GM23338 (cell line): ENCODE measurements around the gene TMEM245. TPM values are rescaled to one million over a fixed set of nuclear protein-coding genes. Genes with fewer than 3 reads are reported as not detected.

Experiments
- ATAC-seq: fragments of 200-7000 bp; cut with Tn5 transposase; 3 replicates; pipeline ENCODE4 v1.9.1; 2020
- DNase-seq: peaks from one replicate; pipeline ENCODE4 v3.0.0-alpha.2; 2015; ENCODE audit warnings: low spot score
- H2AFZ ChIP-seq: fragments of 200-600 bp; sonication (generic); 2 replicates; pipeline ENCODE4 v1.8.0; 2016; ENCODE audit warnings: antibody characterized with exemption, mild to moderate bottlenecking, moderate library complexity
- H3F3A ChIP-seq: fragments of 200-600 bp; sonication (generic); replicated peaks from 2 replicates; pipeline ENCODE4 v1.8.0; 2017; ENCODE audit warnings: antibody characterized with exemption, mixed run types, low read depth
- H3K27ac ChIP-seq: fragments of 200-600 bp; sonication (generic); 2 replicates; pipeline ENCODE4 v1.6.1; 2016; ENCODE audit warnings: low read depth
- H3K27me3 ChIP-seq: fragments of 200-600 bp; sonication (generic); 2 replicates; pipeline ENCODE4 v1.8.0; 2016; ENCODE audit warnings: mild to moderate bottlenecking, mixed run types, moderate library complexity; ENCODE audit not compliant: insufficient read depth
- H3K36me3 ChIP-seq: fragments of 200-600 bp; sonication (generic); 2 replicates; pipeline ENCODE4 v1.8.0; 2016; ENCODE audit warnings: mild to moderate bottlenecking; ENCODE audit not compliant: insufficient read depth
- H3K4me1 ChIP-seq: fragments of 200-600 bp; sonication (generic); 2 replicates; pipeline ENCODE4 v1.8.0; 2016; ENCODE audit warnings: mild to moderate bottlenecking, moderate library complexity; ENCODE audit not compliant: insufficient read depth
- H3K4me2 ChIP-seq: fragments of 200-600 bp; sonication (generic); 2 replicates; pipeline ENCODE4 v1.7.1; 2017; ENCODE audit warnings: mixed run types
- H3K4me3 ChIP-seq: fragments of 200-600 bp; sonication (generic); 2 replicates; pipeline ENCODE4 v1.6.1; 2016; ENCODE audit warnings: mixed run types
- H3K79me2 ChIP-seq: fragments of 200-600 bp; sonication (generic); replicated peaks from 2 replicates; pipeline ENCODE4 v1.8.0; 2017; ENCODE audit warnings: mild to moderate bottlenecking; ENCODE audit not compliant: insufficient read depth
- H3K9me2 ChIP-seq: fragments of 200-600 bp; sonication (generic); 2 replicates; pipeline ENCODE4 v1.8.0; 2017; ENCODE audit not compliant: insufficient read depth
- H4K20me1 ChIP-seq: fragments of 200-600 bp; sonication (generic); replicated peaks from 2 replicates; pipeline ENCODE4 v1.8.0; 2017; ENCODE audit warnings: mild to moderate bottlenecking; ENCODE audit not compliant: insufficient read depth
- H3K27ac Mint-ChIP-seq: 2 replicates; pipeline ENCODE4 v1.8.0; 2020; ENCODE audit warnings: inconsistent platforms, mild to moderate bottlenecking, moderate library complexity, mixed read lengths
- H3K27me3 Mint-ChIP-seq: 3 replicates; pipeline ENCODE4 v1.8.0; 2022; ENCODE audit warnings: low read depth, mild to moderate bottlenecking, moderate library complexity, mixed read lengths, inconsistent platforms; ENCODE audit not compliant: insufficient read depth, poor library complexity
- H3K36me3 Mint-ChIP-seq: 3 replicates; pipeline ENCODE4 v1.8.0; 2021; ENCODE audit warnings: low read depth, mild to moderate bottlenecking, inconsistent platforms, moderate library complexity, mixed read lengths
- H3K4me1 Mint-ChIP-seq: 3 replicates; pipeline ENCODE4 v1.8.0; 2020; ENCODE audit warnings: mild to moderate bottlenecking, inconsistent platforms, mixed read lengths
- H3K4me3 Mint-ChIP-seq: 3 replicates; pipeline ENCODE4 v1.8.0; 2021; ENCODE audit warnings: moderate library complexity, mild to moderate bottlenecking, inconsistent platforms, mixed read lengths
- H3K9me3 Mint-ChIP-seq: 3 replicates; pipeline ENCODE4 v1.8.0; 2020; ENCODE audit warnings: moderate library complexity, mild to moderate bottlenecking, inconsistent platforms, mixed read lengths
- CREB1 ChIP-seq: fragments of 250-450 bp; sonication (Bioruptor Pico); IDR thresholded peaks from 2 replicates; pipeline ENCODE4 v1.5.0; 2020; ENCODE audit warnings: low read depth, mild to moderate bottlenecking, moderate library complexity
- EZH2 ChIP-seq: fragments of 200-600 bp; sonication (generic); IDR thresholded peaks from one replicate; pipeline ENCODE4 v1.8.0; 2017; ENCODE audit warnings: antibody characterized with exemption, mild to moderate bottlenecking, low read depth; ENCODE audit not compliant: unreplicated experiment
- EZH2phosphoT487 ChIP-seq: fragments of 200-600 bp; sonication (generic); IDR thresholded peaks from one replicate; pipeline ENCODE4 v1.8.1; 2018; ENCODE audit warnings: antibody characterized with exemption; ENCODE audit not compliant: unreplicated experiment
- JUNB ChIP-seq: IDR thresholded peaks from one replicate; pipeline ENCODE4 v1.6.1; 2016; ENCODE audit warnings: antibody characterized with exemption; ENCODE audit not compliant: unreplicated experiment
- NANOG ChIP-seq: IDR thresholded peaks from 2 replicates; pipeline ENCODE4 v1.6.1; 2016; ENCODE audit warnings: antibody characterized with exemption, borderline replicate concordance
- POLR2AphosphoS5 ChIP-seq: IDR thresholded peaks from 2 replicates; pipeline ENCODE4 v1.6.1; 2016; ENCODE audit warnings: antibody characterized with exemption, low read depth
- STAT1 ChIP-seq: IDR thresholded peaks from one replicate; pipeline ENCODE4 v1.6.1; 2016; ENCODE audit warnings: antibody characterized with exemption; ENCODE audit not compliant: unreplicated experiment
- ZNF331 ChIP-seq: fragments of 250-450 bp; sonication (Bioruptor Pico); IDR thresholded peaks from 2 replicates; pipeline ENCODE4 v1.5.0; 2020; ENCODE audit warnings: low read depth, mild to moderate bottlenecking, moderate library complexity
- polyA plus RNA-seq: library from polyadenylated mRNA; unstranded; fragments of >200 nt; fragmentation: Nextera tagmentation; extraction: Ambion mirVana; gene quantifications from 2 replicates; pipeline ENCODE4 v1.2.1, GENCODE V29; 2016
- total RNA-seq: library from RNA; depleted of rRNA; stranded (reverse); fragments of >200 nt; shearing (Covaris generic); gene quantifications from 2 replicates; pipeline ENCODE4 v1.2.3, GENCODE V29; 2014
- TF ChIP-seq, protein P1 (sequence below): IDR thresholded peaks from one replicate; pipeline ENCODE4 v1.6.1; 2018; ENCODE audit warnings: antibody characterized with exemption; ENCODE audit not compliant: unreplicated experiment
- TF ChIP-seq, protein P2 (sequence below): IDR thresholded peaks from 2 replicates; pipeline ENCODE4 v1.6.1; 2016; ENCODE audit warnings: antibody characterized with exemption
- TF ChIP-seq, protein P3 (sequence below), 2 experiments: fragments of 200-600 bp in 1 of 2; sonication (generic) in 1 of 2; conservative IDR thresholded peaks; 2 replicates each; pipeline versions ENCODE4 v1.5.1 to v1.6.1; 2016 to 2017; ENCODE audit warnings: antibody characterized with exemption in 2 of 2, low read depth in 2 of 2, mild to moderate bottlenecking in 2 of 2, moderate library complexity in 1 of 2

Gene TMEM245
- total and polyA plus RNA-seq, 2 experiments from 2014 or later, result 17.3 to 64.1 TPM

DNA sequence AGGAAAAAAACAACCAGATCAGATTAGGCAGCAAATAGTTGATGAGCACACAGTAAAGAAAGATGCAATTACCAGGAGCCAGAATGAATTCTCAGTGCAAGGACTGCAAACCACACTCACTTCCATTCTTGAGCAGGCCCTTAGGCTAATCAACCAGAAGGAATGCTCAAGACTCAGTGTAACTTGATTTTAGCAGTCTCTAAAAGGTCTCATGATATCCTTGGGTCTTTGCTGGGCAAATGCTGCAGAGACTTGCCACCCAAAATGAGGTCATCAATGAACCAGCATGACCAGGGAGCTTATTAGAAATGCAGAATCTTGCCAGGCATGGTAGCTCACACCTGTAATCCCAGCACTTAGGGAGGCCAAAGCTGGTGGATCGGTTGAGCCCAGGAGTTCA, 20.1 kb upstream of the TMEM245 start (continued):
- TF ChIP-seq, protein P1, sequence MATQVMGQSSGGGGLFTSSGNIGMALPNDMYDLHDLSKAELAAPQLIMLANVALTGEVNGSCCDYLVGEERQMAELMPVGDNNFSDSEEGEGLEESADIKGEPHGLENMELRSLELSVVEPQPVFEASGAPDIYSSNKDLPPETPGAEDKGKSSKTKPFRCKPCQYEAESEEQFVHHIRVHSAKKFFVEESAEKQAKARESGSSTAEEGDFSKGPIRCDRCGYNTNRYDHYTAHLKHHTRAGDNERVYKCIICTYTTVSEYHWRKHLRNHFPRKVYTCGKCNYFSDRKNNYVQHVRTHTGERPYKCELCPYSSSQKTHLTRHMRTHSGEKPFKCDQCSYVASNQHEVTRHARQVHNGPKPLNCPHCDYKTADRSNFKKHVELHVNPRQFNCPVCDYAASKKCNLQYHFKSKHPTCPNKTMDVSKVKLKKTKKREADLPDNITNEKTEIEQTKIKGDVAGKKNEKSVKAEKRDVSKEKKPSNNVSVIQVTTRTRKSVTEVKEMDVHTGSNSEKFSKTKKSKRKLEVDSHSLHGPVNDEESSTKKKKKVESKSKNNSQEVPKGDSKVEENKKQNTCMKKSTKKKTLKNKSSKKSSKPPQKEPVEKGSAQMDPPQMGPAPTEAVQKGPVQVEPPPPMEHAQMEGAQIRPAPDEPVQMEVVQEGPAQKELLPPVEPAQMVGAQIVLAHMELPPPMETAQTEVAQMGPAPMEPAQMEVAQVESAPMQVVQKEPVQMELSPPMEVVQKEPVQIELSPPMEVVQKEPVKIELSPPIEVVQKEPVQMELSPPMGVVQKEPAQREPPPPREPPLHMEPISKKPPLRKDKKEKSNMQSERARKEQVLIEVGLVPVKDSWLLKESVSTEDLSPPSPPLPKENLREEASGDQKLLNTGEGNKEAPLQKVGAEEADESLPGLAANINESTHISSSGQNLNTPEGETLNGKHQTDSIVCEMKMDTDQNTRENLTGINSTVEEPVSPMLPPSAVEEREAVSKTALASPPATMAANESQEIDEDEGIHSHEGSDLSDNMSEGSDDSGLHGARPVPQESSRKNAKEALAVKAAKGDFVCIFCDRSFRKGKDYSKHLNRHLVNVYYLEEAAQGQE, result no peak
- TF ChIP-seq JUNB (no peak), NANOG (no peak), EZH2 (no peak), ZNF331 (CRISPR knock-in tag) (no peak)
- TF ChIP-seq, protein P2, sequence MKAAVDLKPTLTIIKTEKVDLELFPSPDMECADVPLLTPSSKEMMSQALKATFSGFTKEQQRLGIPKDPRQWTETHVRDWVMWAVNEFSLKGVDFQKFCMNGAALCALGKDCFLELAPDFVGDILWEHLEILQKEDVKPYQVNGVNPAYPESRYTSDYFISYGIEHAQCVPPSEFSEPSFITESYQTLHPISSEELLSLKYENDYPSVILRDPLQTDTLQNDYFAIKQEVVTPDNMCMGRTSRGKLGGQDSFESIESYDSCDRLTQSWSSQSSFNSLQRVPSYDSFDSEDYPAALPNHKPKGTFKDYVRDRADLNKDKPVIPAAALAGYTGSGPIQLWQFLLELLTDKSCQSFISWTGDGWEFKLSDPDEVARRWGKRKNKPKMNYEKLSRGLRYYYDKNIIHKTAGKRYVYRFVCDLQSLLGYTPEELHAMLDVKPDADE, result no peak

DNA sequence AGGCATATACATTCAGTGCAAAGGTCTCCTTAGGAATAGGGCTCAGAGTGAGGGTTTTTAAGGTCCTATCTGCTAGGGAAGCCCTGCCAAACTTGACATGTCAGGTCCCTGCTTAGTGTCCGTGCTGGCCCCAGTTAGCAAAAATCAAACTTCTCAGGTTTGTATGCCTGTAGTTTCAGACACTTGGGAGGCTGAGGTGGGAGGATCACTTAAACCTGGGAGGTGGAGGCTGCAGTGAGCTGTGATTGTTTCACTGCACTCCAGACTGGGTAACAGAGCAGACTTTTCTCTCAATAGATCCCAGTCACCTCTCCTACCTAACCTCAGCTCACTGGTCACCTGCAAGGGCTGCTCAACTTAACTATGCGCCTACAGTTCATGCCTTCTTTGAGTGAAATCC, 18.7 kb upstream of the TMEM245 start:
- peaks cover 7% of the 10 kb centered on the region for H3K27me3 Mint-ChIP-seq
- no peak for TF ChIP-seq STAT1
- TF ChIP-seq, protein P2, result no peak
- no peak for TF ChIP-seq JUNB
- no peak for TF ChIP-seq EZH2phosphoT487
- no peak for TF ChIP-seq POLR2AphosphoS5
- TF ChIP-seq, protein P3, sequence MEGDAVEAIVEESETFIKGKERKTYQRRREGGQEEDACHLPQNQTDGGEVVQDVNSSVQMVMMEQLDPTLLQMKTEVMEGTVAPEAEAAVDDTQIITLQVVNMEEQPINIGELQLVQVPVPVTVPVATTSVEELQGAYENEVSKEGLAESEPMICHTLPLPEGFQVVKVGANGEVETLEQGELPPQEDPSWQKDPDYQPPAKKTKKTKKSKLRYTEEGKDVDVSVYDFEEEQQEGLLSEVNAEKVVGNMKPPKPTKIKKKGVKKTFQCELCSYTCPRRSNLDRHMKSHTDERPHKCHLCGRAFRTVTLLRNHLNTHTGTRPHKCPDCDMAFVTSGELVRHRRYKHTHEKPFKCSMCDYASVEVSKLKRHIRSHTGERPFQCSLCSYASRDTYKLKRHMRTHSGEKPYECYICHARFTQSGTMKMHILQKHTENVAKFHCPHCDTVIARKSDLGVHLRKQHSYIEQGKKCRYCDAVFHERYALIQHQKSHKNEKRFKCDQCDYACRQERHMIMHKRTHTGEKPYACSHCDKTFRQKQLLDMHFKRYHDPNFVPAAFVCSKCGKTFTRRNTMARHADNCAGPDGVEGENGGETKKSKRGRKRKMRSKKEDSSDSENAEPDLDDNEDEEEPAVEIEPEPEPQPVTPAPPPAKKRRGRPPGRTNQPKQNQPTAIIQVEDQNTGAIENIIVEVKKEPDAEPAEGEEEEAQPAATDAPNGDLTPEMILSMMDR (conservative IDR thresholded peaks at IDR 0.05; ENCODE audit: low read depth in 2 of 2), result no peak
- no peak for TF ChIP-seq ZNF331 (CRISPR knock-in tag)
- TF ChIP-seq EZH2, result no peak
- TF ChIP-seq NANOG, result no peak
- TF ChIP-seq CREB1 (CRISPR knock-in tag), result no peak
- no peak overlapping the region for H3K27ac ChIP-seq
- no peaks in the 10 kb centered on the region for H3K79me2 ChIP-seq
- no peaks in the 10 kb centered on the region for H3K36me3 ChIP-seq
- H3K4me1 ChIP-seq, result no peaks in the 10 kb centered on the region
- no peaks in the 10 kb centered on the region for H3K36me3 Mint-ChIP-seq
- H3K9me2 ChIP-seq, result no peaks in the 10 kb centered on the region
- no peak for ATAC-seq
- H3K27ac Mint-ChIP-seq, result no peak overlapping the region
- DNase-seq, result no peak
- H2AFZ ChIP-seq, result no peak overlapping the region
- no peaks in the 10 kb centered on the region for H3F3A ChIP-seq
- no peak overlapping the region for H3K4me3 ChIP-seq
- H3K9me3 Mint-ChIP-seq, result no peaks in the 10 kb centered on the region
- H3K27me3 ChIP-seq, result no peaks in the 10 kb centered on the region
- H3K4me1 Mint-ChIP-seq, result peaks cover 5% of the 10 kb centered on the region
- H3K4me2 ChIP-seq, result no peak overlapping the region
- H4K20me1 ChIP-seq, result no peaks in the 10 kb centered on the region
- H3K4me3 Mint-ChIP-seq, result no peak overlapping the region
